ENCODE results near the gene UNC13B.
"Not testable (repeated sequence)": the region's sequence is repeated elsewhere in the genome, so short reads cannot be mapped to it uniquely, and the experiment has no call there.

The UNC13B gene

DNA sequence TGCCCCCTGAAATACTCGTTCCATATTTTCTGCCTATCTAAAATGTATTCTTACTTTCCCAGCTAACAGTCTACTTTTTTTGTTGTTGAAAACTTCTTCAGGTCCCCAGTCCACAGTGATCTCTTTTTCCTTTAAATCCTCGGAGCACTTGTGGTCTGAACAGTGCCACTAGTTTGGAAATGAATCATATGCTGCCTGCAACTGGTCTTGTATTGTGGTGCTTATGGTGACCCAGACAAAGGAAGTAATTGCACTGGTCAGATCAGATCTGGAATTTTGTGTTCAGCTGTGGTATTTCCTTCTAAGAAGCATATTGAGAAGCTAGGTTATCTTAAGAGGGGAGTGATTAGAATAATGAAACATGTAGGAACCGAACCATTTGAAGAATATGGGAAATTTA lies 2.9 kb downstream of the UNC13B start:
- DNase-seq: no peak

GRCh38 chr9:35167429-35167828 lies 5.6 kb downstream of the UNC13B start:
- DNase-seq: not testable (repeated sequence)

DNA sequence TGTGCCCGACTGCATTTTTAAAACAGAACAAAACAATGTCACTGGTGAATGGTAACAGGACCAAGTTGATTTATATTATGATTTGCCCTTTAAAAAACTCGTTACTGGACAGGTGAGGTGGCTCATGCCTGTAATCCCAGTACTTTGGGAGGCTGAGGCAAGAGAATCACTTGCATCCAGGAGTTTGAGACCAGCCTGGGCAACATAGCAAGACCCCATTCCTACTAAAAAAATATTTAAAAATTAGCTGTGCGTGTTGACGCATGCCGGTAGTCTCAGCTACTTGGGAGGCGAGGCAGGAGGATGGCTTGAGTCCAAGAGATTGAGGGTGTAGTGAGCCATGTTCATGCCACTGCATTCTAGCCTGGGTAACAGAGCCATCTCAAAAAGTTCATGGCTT lies 7.2 kb downstream of the UNC13B start:
- DNase-seq: no peak

GRCh38 chr9:35172878-35173277 lies 11.1 kb downstream of the UNC13B start:
- no peak for DNase-seq

GRCh38 chr9:35177520-35177919 lies 15.7 kb downstream of the UNC13B start:
- DNase-seq: no peak

- no peak for DNase-seq
Observed at GRCh38 chr9:35179347-35180280, 17.8 kb downstream of the UNC13B start.

GRCh38 chr9:35180801-35181200 lies 19.0 kb downstream of the UNC13B start:
- no peak for DNase-seq

GRCh38 chr9:35182401-35182800 lies 20.6 kb downstream of the UNC13B start:
- DNase-seq: not testable (repeated sequence)

DNA sequence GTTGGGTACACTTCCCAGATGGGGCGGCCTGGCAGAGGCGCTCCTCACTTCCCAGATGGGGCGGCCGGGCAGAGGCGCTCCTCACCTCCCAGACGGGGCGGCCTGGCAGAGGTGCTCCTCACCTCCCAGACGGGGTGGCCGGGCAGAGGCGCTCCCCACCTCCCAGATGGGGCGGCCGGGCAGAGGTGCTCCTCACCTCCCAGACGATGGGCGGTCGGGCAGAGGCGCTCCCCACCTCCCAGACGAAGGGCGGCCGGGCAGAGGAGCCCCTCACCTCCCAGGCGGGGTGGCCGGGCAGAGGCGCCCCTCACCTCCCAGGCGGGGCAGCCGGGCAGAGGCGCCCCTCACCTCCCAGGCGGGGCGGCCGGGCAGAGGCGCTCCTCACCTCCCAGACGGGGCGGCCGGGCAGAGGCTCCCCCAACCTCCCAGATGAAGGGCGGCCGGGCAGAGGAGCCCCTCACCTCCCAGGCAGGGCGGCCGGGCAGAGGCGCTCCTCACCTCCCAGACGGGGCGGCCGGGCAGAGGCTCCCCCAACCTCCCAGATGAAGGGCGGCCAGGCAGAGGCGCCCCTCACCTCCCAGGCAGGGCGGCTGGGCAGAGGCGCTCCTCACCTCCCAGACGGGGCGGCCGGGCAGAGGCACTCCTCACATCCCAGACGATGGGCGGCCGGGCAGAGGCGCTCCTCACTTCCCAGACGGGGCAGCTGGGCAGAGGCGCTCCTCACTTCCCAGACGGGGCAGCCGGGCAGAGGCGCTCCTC lies 21.4 kb downstream of the UNC13B start:
- not testable (repeated sequence) for DNase-seq

DNA sequence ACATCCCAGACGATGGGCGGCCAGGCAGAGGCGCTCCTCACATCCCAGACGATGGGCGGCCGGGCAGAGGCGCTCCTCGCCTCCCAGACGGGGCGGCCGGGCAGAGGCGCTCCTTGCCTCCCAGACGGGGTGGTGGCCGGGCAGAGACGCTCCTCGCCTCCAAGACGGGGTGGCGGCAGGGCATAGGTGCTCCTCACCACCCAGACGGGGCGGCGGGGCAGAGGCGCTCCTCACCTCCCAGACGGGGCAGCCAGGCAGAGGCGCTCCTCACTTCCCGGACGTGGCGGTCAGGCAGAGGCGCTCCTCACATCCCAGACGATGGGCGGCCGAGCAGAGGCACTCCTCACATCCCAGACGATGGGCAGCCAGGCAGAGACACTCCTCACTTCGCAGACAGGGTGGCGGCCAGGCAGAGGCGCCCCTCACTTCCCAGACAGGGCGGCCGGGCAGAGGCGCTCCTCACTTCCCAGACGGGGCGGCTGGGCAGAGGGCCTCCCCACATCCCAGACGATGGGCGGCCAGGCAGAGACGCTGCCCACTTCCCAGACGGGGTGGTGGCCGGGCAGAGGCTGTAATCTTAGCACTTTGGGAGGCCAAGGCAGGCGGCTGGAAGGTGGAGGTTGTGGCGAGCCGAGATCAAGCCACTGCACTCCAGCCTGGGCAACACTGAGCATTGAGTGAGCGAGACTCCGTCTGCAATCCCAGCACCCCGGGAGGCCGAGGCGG lies 22.1 kb downstream of the UNC13B start:
- not testable (repeated sequence) for DNase-seq

- no peak for DNase-seq
Observed at GRCh38 chr9:35186524-35186923, 24.7 kb downstream of the UNC13B start.

DNA sequence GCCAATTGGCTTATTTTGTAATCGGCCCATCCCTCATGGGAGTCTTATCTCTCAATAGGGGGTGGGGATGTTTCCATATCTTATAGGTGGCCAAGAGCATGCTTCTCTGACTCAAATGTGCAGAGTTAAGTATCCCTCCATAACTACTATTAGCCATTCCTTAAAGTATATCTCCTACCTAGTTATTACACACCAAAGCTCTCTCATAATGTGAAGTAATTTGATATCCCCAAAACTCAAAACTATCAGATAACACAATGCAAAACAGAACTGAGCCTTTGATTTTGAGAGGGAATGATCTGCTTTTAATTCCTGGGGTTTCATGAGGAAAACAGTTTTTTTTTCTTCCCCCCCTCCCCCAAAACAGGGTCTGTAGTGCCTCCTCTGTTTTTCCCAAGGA lies 28.4 kb downstream of the UNC13B start:
- no peak for DNase-seq

DNA sequence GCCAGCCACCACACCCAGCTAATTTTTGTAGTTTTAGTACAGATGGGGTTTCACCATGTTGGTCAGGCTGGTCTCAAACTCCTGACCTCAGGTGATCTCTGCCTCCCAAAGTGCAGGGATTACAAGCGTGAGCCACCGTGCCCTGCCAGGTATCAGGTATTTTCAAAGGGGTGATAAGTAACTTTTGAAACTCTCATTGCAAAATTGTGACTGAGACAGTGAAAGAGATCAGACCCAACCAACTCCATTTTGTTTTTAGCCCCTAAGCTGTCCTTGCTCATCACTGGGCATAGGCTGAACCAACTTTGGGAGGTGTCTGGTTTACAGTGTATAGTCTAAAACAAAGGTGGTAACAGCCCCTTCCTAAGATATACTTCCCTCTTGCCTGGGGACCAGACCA lies 29.3 kb downstream of the UNC13B start:
- no peak for DNase-seq

DNA sequence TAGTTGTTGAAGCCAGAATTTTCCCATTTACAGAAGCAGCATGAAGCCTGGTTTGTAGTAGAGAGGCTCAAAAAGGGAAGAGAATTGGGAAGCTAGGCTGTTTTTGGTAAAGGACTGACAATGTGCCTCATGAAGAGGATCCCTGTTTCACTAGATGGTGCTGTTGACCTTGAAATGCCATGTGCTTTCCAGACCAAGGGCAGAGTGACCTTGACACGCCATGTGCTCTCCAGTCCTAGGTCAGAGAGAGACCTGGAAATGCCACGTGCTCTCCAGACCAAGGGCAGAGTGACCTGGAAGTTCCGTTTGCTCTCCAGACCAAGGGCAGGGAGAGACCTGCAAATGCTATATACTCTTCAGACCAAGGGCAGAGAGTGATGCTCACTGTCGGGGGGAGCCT lies 32.0 kb downstream of the UNC13B start:
- no peak for DNase-seq

- DNase-seq: no peak
Observed at GRCh38 chr9:35195683-35196082, 33.9 kb downstream of the UNC13B start.

DNA sequence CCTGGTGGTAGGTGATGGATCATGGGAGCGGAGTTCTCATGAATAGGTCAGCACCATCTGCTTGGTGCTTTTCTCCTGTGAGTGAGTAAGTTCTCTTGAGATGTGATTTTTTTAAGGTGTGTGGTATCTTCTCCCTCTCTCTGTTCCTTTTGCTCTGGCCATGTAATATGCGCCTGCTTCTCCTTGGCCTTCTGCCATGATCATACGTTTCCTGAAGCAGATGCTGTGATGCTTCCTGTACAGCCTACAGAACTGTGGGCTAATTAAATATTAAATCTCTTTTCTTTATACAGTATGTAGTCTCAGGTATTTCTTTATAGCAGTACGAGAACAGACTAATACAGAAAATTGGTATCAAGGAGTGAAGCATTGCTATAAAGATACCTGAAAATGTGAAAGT lies 36.4 kb downstream of the UNC13B start:
- DNase-seq: no peak

DNA sequence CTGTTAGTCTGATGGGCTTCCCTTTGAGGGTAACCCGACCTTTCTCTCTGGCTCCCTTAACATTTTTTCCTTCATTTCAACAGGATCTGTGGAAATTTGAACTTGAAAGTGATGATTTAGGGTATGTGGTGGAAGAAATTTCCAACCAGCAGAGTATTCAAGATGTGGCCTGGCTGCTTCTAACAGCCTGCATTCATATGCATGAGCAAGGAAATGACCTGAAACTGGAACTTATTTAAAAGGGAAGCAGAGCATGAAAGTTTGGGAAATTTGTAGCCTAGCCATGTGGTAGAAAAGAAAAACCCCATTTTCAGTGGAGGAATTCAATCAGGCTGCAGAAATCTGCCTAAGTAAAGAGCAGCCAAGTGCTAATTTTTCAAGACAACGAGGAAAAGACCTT lies 41.7 kb downstream of the UNC13B start:
- no peak for DNase-seq

GRCh38 chr9:35205340-35205739 lies 43.5 kb downstream of the UNC13B start:
- DNase-seq: no peak

- no peak for DNase-seq
Observed at GRCh38 chr9:35211854-35212253, 50.0 kb downstream of the UNC13B start.

GRCh38 chr9:35220659-35221338 lies 59.0 kb downstream of the UNC13B start:
- DNase-seq: no peak

- no peak for DNase-seq
Observed at GRCh38 chr9:35225677-35226076, 63.9 kb downstream of the UNC13B start.

- DNase-seq: no peak
Observed at GRCh38 chr9:35226651-35227050, 64.8 kb downstream of the UNC13B start.

DNA sequence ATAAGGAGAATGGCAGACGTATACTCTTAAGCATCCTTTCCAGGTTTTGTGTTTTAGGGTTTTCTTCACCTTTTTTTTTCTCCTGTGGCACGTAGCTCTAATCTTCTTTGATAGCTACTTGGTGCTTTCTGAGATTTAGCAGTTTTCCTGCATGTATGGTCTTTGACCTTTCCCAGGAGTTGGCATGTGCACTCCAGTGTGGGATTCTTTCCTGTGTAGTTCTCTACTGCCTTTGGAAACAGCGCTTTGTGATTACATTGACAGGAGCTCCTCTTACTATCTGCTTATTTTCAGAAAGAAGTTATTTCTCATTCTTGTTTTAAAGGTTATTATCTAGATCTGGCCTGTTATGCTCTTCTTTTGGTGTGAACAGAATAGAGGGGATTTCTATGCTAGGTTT lies 65.5 kb downstream of the UNC13B start:
- DNase-seq: no peak
